ENCODE measurements around the gene PNLIPRP1. TPM values are rescaled to one million over a fixed set of nuclear protein-coding genes. Genes with fewer than 3 reads are reported as not detected.

The PNLIPRP1 gene
- total RNA-seq, 1 donor from 2014 or later: not detected

- Mint-ChIP-seq H3K27ac (ENCODE audit: unreplicated experiment) (no peak within 1 kb of the TSS), H3K27me3 (ENCODE audit: unreplicated experiment) (no peaks in the 10 kb centered on the region), H3K9me3 (ENCODE audit: unreplicated experiment) (no peaks in the 10 kb centered on the region), H3K36me3 (ENCODE audit: low read depth, unreplicated experiment) (no peaks in the 10 kb centered on the region), H3K4me3 (ENCODE audit: unreplicated experiment) (no peak within 1 kb of the TSS), H3K4me1 (ENCODE audit: unreplicated experiment) (no peaks in the 10 kb centered on the region)
- no peak for TF ChIP-seq CTCF (IDR thresholded peaks at IDR 0.05; ENCODE audit: unreplicated experiment)
- no peak for DNase-seq (ENCODE audit: low spot score)
Observed at GRCh38 chr10:116620423-116621400, 30.0 kb downstream of the PNLIPRP1 start, which contains the start of gene PNLIPRP2. TSS of gene PNLIPRP2 (plus strand) at chr10:116620953.

GRCh38 chr10:116621476-116621875 is 30.7 kb downstream of the PNLIPRP1 start:
- Mint-ChIP-seq H3K4me1 (ENCODE audit: unreplicated experiment) (no peaks in the 10 kb centered on the region), H3K27ac (ENCODE audit: unreplicated experiment) (no peak overlapping the region), H3K9me3 (ENCODE audit: unreplicated experiment) (no peaks in the 10 kb centered on the region), H3K27me3 (ENCODE audit: unreplicated experiment) (no peaks in the 10 kb centered on the region), H3K4me3 (ENCODE audit: unreplicated experiment) (no peak overlapping the region), H3K36me3 (ENCODE audit: low read depth, unreplicated experiment) (no peaks in the 10 kb centered on the region)
- no peak for DNase-seq (ENCODE audit: low spot score)
- no peak for TF ChIP-seq CTCF (IDR thresholded peaks at IDR 0.05; ENCODE audit: unreplicated experiment)

GRCh38 chr10:116621934-116622655 is 31.3 kb downstream of the PNLIPRP1 start:
- Mint-ChIP-seq H3K9me3 (ENCODE audit: unreplicated experiment) (no peaks in the 10 kb centered on the region), H3K27me3 (ENCODE audit: unreplicated experiment) (no peaks in the 10 kb centered on the region), H3K36me3 (ENCODE audit: low read depth, unreplicated experiment) (no peaks in the 10 kb centered on the region), H3K4me3 (ENCODE audit: unreplicated experiment) (no peak overlapping the region), H3K27ac (ENCODE audit: unreplicated experiment) (no peak overlapping the region), H3K4me1 (ENCODE audit: unreplicated experiment) (no peaks in the 10 kb centered on the region)
- TF ChIP-seq CTCF (IDR thresholded peaks at IDR 0.05; ENCODE audit: unreplicated experiment): no peak
- no peak for DNase-seq (ENCODE audit: low spot score)

- Mint-ChIP-seq H3K27ac (ENCODE audit: unreplicated experiment) (no peak overlapping the region), H3K36me3 (ENCODE audit: low read depth, unreplicated experiment) (no peaks in the 10 kb centered on the region), H3K4me1 (ENCODE audit: unreplicated experiment) (no peaks in the 10 kb centered on the region), H3K9me3 (ENCODE audit: unreplicated experiment) (no peaks in the 10 kb centered on the region), H3K27me3 (ENCODE audit: unreplicated experiment) (no peaks in the 10 kb centered on the region), H3K4me3 (ENCODE audit: unreplicated experiment) (no peak overlapping the region)
- DNase-seq (ENCODE audit: low spot score): no peak
- TF ChIP-seq CTCF (IDR thresholded peaks at IDR 0.05; ENCODE audit: unreplicated experiment): no peak
Observed at GRCh38 chr10:116625845-116626244, 35.1 kb downstream of the PNLIPRP1 start.

Measured in endothelial cell (in vitro differentiated cells).